Esophagus squamous epithelium (tissue), 4 donors: ENCODE data around the gene MAGOH.

Experiments
- POLR2A ChIP-seq, 4 donors: fragments of 450-650 bp; IDR thresholded peaks; one replicate each; pipeline ENCODE4 v1.6.1; 2017; ENCODE audit warnings: antibody characterized with exemption in 4 of 4, mild to moderate bottlenecking in 4 of 4, moderate library complexity in 3 of 4
- TF ChIP-seq, protein P1 (sequence below), 6 experiments: fragments of 450-650 bp in 4 of 6; fragments of 200-600 bp in 2 of 6; sonication (generic) in 2 of 6; IDR thresholded peaks; one replicate each; pipeline ENCODE4 v1.5.1; 2016 to 2019; ENCODE audit warnings: antibody characterized with exemption in 6 of 6, mild to moderate bottlenecking in 4 of 6, moderate library complexity in 4 of 6

DNA sequence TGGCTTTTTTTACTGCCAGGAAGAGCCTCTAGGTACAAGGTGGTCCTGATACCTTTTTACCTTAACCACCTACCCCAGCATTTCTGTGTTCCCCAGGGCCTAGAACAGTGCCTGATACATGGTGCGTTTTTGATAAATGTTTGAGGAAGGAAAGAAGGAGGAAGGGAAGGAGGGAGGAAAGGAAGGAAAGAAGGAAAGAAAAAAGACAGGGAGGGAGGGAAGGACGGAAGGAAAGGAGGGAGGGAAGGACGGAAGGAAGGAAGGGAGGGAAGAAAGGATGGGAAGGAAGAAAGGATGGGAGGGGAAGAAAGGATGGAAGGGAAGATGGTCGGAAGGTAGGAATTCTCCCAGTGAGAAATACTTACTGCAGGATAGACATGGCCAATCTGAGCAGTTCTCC is 12.0 kb upstream of the MAGOH start:
- TF ChIP-seq, protein P1, sequence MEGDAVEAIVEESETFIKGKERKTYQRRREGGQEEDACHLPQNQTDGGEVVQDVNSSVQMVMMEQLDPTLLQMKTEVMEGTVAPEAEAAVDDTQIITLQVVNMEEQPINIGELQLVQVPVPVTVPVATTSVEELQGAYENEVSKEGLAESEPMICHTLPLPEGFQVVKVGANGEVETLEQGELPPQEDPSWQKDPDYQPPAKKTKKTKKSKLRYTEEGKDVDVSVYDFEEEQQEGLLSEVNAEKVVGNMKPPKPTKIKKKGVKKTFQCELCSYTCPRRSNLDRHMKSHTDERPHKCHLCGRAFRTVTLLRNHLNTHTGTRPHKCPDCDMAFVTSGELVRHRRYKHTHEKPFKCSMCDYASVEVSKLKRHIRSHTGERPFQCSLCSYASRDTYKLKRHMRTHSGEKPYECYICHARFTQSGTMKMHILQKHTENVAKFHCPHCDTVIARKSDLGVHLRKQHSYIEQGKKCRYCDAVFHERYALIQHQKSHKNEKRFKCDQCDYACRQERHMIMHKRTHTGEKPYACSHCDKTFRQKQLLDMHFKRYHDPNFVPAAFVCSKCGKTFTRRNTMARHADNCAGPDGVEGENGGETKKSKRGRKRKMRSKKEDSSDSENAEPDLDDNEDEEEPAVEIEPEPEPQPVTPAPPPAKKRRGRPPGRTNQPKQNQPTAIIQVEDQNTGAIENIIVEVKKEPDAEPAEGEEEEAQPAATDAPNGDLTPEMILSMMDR (IDR thresholded peaks at IDR 0.05) = no peak
- no peak for TF ChIP-seq POLR2A (IDR thresholded peaks at IDR 0.05)
